ENCODE measurements around the gene KCNG2.

GRCh38 chr18:79818036-79818435 lies 20.3 kb downstream of the KCNG2 start:
- no peak for TF ChIP-seq CTCF (IDR thresholded peaks at IDR 0.05 in 2 of 3, conservative IDR thresholded peaks at IDR 0.05 in 1 of 3; ENCODE audit: borderline replicate concordance in 1 of 3, insufficient read depth in 1 of 3, low read depth in 2 of 3, low read length in 2 of 3)
- TF ChIP-seq POLR2A (IDR thresholded peaks at IDR 0.05; ENCODE audit: borderline replicate concordance, extremely low read depth, insufficient read depth, insufficient read length): no peak
- no peak for TF ChIP-seq MAX (IDR thresholded peaks at IDR 0.05)
- no peak for TF ChIP-seq ZNF274 (IDR thresholded peaks at IDR 0.05; ENCODE audit: low read depth, low read length)
- TF ChIP-seq CEBPB (IDR thresholded peaks at IDR 0.05; ENCODE audit: low read depth): no peak
- TF ChIP-seq SRF (IDR thresholded peaks at IDR 0.05; ENCODE audit: low read depth): no peak

Data from HCT116 (cell line).